Mesendoderm (in vitro differentiated cells): Measurements from ENCODE around the gene CHCHD10.

Experiments
- DNase-seq: peaks from one replicate; pipeline ENCODE4 v3.0.0; 2013
- H2AK5ac ChIP-seq: 2 replicates; pipeline ENCODE4 v1.6.1; 2013; ENCODE audit warnings: low read length, inconsistent platforms
- H2BK120ac ChIP-seq: 2 replicates; pipeline ENCODE4 v1.6.1; 2013; ENCODE audit warnings: low read depth, mild to moderate bottlenecking, low read length, moderate library complexity, mixed read lengths
- H2BK15ac ChIP-seq: replicated peaks from 2 replicates; pipeline ENCODE4 v1.6.1; 2013; ENCODE audit warnings: low read depth, mild to moderate bottlenecking, moderate library complexity
- H2BK5ac ChIP-seq: 2 replicates; pipeline ENCODE4 v1.6.1; 2013; ENCODE audit warnings: low read length, inconsistent platforms
- H3K18ac ChIP-seq: 2 replicates; pipeline ENCODE4 v1.6.1; 2013; ENCODE audit warnings: mild to moderate bottlenecking, low read length, mixed read lengths
- H3K23ac ChIP-seq: one replicate; pipeline ENCODE4 v1.6.1; 2013; ENCODE audit warnings: low read length
- H3K27ac ChIP-seq: 2 replicates; pipeline ENCODE4 v1.5.1; 2013; ENCODE audit warnings: low read depth, mild to moderate bottlenecking, inconsistent platforms, low read length, moderate library complexity
- H3K27me3 ChIP-seq: 2 replicates; pipeline ENCODE4 v1.6.1; 2013; ENCODE audit warnings: low read length, control low read depth, mild to moderate bottlenecking, inconsistent platforms; ENCODE audit not compliant: insufficient read depth, poor library complexity
- H3K36me3 ChIP-seq: 2 replicates; pipeline ENCODE4 v1.6.1; 2013; ENCODE audit warnings: low read length, inconsistent platforms; ENCODE audit not compliant: control insufficient read depth, insufficient read depth
- H3K4ac ChIP-seq: one replicate; pipeline ENCODE4 v1.6.1; 2013; ENCODE audit warnings: low read depth, mild to moderate bottlenecking, low read length, moderate library complexity
- H3K4me1 ChIP-seq: 2 replicates; pipeline ENCODE4 v1.6.1; 2013; ENCODE audit warnings: low read depth, low read length, inconsistent platforms; ENCODE audit not compliant: control insufficient read depth
- H3K4me2 ChIP-seq: 2 replicates; pipeline ENCODE4 v1.6.1; 2013; ENCODE audit warnings: low read length
- H3K4me3 ChIP-seq: 2 replicates; pipeline ENCODE4 v1.5.1; 2013; ENCODE audit warnings: mild to moderate bottlenecking, low read length
- H3K56ac ChIP-seq: one replicate; pipeline ENCODE4 v1.6.1; 2013; ENCODE audit warnings: low read length
- H3K79me1 ChIP-seq: 2 replicates; pipeline ENCODE4 v1.6.1; 2013; ENCODE audit warnings: low read length, inconsistent platforms
- H3K79me2 ChIP-seq: 2 replicates; pipeline ENCODE4 v1.6.1; 2013; ENCODE audit warnings: mild to moderate bottlenecking, low read length; ENCODE audit not compliant: control insufficient read depth, insufficient read depth
- H3K9ac ChIP-seq: 2 replicates; pipeline ENCODE4 v1.6.1; 2013; ENCODE audit warnings: low read length, inconsistent platforms
- H4K5ac ChIP-seq: one replicate; pipeline ENCODE4 v1.6.1; 2013; ENCODE audit warnings: low read length
- H4K8ac ChIP-seq: one replicate; pipeline ENCODE4 v1.6.1; 2013; ENCODE audit warnings: low read depth, mild to moderate bottlenecking, control low read depth, low read length, moderate library complexity
- WGBS: extraction: QIAGEN DNeasy Blood & Tissue Kit; methylation state at CpG from one replicate; pipeline ENCODE4 v1.1.7; 2013; ENCODE audit warnings: low lambda C conversion rate, missing lambda C conversion rate; ENCODE audit not compliant: insufficient coverage; ENCODE audit errors: extremely low coverage; 5-methylcytosine and 5-hydroxymethylcytosine counted together

The CHCHD10 gene

GRCh38 chr22:23763954-23764353, 3.8 kb downstream of the CHCHD10 start:
- Histone ChIP-seq H3K4me1 (peaks cover 14% of the 10 kb centered on the region), H4K8ac (no peak overlapping the region), H3K79me2 (no peaks in the 10 kb centered on the region), H3K4ac (no peak overlapping the region), H3K79me1 (peaks cover 4% of the 10 kb centered on the region), H3K18ac (no peak overlapping the region), H3K4me2 (no peak overlapping the region), H3K27me3 (no peaks in the 10 kb centered on the region), H2BK5ac (no peak overlapping the region), H3K36me3 (no peaks in the 10 kb centered on the region), H2AK5ac (no peak overlapping the region), H3K4me3 (no peak overlapping the region), H2BK120ac (no peak overlapping the region), H2BK15ac (no peak overlapping the region), H3K56ac (peak overlapping the region; percentile 75), H3K23ac (no peak overlapping the region), H4K5ac (no peak overlapping the region), H3K27ac (no peak overlapping the region), H3K9ac (peak overlapping the region; percentile 26)
- WGBS, result no CpG with 5 or more reads among the region's 7 CpGs
- no peak for DNase-seq

- no peaks in the 10 kb centered on the region for H3K27me3 ChIP-seq
- no peak overlapping the region for H2AK5ac ChIP-seq
- H3K23ac ChIP-seq, result no peak overlapping the region
- no peak overlapping the region for H2BK5ac ChIP-seq
- no peak overlapping the region for H2BK120ac ChIP-seq
- H3K79me2 ChIP-seq, result no peaks in the 10 kb centered on the region
- no peak overlapping the region for H3K4ac ChIP-seq
- H3K18ac ChIP-seq, result peak overlapping the region; percentile 6
- no peak overlapping the region for H4K8ac ChIP-seq
- H3K4me3 ChIP-seq, result no peak overlapping the region
- no CpG with 5 or more reads among the region's 17 CpGs for WGBS
- peaks cover 4% of the 10 kb centered on the region for H3K79me1 ChIP-seq
- H3K4me2 ChIP-seq, result peak overlapping the region; percentile 37
- H3K56ac ChIP-seq, result peak overlapping the region; percentile 75
- no peaks in the 10 kb centered on the region for H3K36me3 ChIP-seq
- H2BK15ac ChIP-seq, result no peak overlapping the region
- peak; percentile 42 for DNase-seq
- H4K5ac ChIP-seq, result no peak overlapping the region
- H3K9ac ChIP-seq, result peak overlapping the region; percentile 47
- peaks cover 14% of the 10 kb centered on the region for H3K4me1 ChIP-seq
- no peak overlapping the region for H3K27ac ChIP-seq
Observed at GRCh38 chr22:23763579-23763945, 4.2 kb downstream of the CHCHD10 start.

- H2BK5ac ChIP-seq, result no peak within 1 kb of the TSS
- no peak within 1 kb of the TSS for H2BK15ac ChIP-seq
- H4K5ac ChIP-seq, result no peak within 1 kb of the TSS
- no peak within 1 kb of the TSS for H3K4me3 ChIP-seq
- no peaks in the 10 kb centered on the region for H3K27me3 ChIP-seq
- H2BK120ac ChIP-seq, result no peak within 1 kb of the TSS
- peak within 1 kb of the TSS; percentile 37 for H3K4me2 ChIP-seq
- no peaks in the 10 kb centered on the region for H3K36me3 ChIP-seq
- peaks cover 14% of the 10 kb centered on the region for H3K4me1 ChIP-seq
- DNase-seq, result peak; percentile 83
- H3K23ac ChIP-seq, result no peak within 1 kb of the TSS
- H3K4ac ChIP-seq, result no peak within 1 kb of the TSS
- H3K27ac ChIP-seq, result no peak within 1 kb of the TSS
- H4K8ac ChIP-seq, result no peak within 1 kb of the TSS
- H3K18ac ChIP-seq, result peak within 1 kb of the TSS; percentile 6
- no peak within 1 kb of the TSS for H2AK5ac ChIP-seq
- peak within 1 kb of the TSS; percentile 47 for H3K9ac ChIP-seq
- H3K79me2 ChIP-seq, result no peaks in the 10 kb centered on the region
- peaks cover 4% of the 10 kb centered on the region for H3K79me1 ChIP-seq
- peak within 1 kb of the TSS; percentile 75 for H3K56ac ChIP-seq
- WGBS, result no CpG with 5 or more reads among the region's 23 CpGs
Observed at GRCh38 chr22:23762842-23763578, 4.8 kb downstream of the CHCHD10 start, which contains the start of gene C22orf15. Gene C22orf15 (plus strand): TSS chr22:23762990. CDS start chr22:23763307, 317 bp downstream.

- no peak overlapping the region for H3K4me3 ChIP-seq
- H2AK5ac ChIP-seq, result no peak overlapping the region
- no peak overlapping the region for H3K4ac ChIP-seq
- no peak overlapping the region for H2BK5ac ChIP-seq
- H3K27me3 ChIP-seq, result no peaks in the 10 kb centered on the region
- no peak overlapping the region for H3K23ac ChIP-seq
- no peak overlapping the region for H2BK15ac ChIP-seq
- H4K8ac ChIP-seq, result no peak overlapping the region
- DNase-seq, result no peak
- no CpG with 5 or more reads among the region's 6 CpGs for WGBS
- no peaks in the 10 kb centered on the region for H3K36me3 ChIP-seq
- H3K18ac ChIP-seq, result no peak overlapping the region
- no peak overlapping the region for H2BK120ac ChIP-seq
- no peak overlapping the region for H4K5ac ChIP-seq
- no peak overlapping the region for H3K9ac ChIP-seq
- peaks cover 10% of the 10 kb centered on the region for H3K4me1 ChIP-seq
- no peak overlapping the region for H3K56ac ChIP-seq
- H3K27ac ChIP-seq, result no peak overlapping the region
- no peak overlapping the region for H3K4me2 ChIP-seq
- H3K79me1 ChIP-seq, result no peaks in the 10 kb centered on the region
- no peaks in the 10 kb centered on the region for H3K79me2 ChIP-seq
Observed at GRCh38 chr22:23760056-23760455, 7.7 kb downstream of the CHCHD10 start.

GRCh38 chr22:23759566-23759965, 8.2 kb downstream of the CHCHD10 start:
- Histone ChIP-seq H4K8ac (no peak overlapping the region), H3K4me3 (no peak overlapping the region), H3K56ac (no peak overlapping the region), H3K18ac (no peak overlapping the region), H2BK5ac (no peak overlapping the region), H4K5ac (no peak overlapping the region), H2BK15ac (no peak overlapping the region), H3K36me3 (no peaks in the 10 kb centered on the region), H2BK120ac (no peak overlapping the region), H3K4ac (no peak overlapping the region), H3K4me2 (no peak overlapping the region), H2AK5ac (no peak overlapping the region), H3K79me1 (no peaks in the 10 kb centered on the region), H3K27ac (no peak overlapping the region), H3K23ac (no peak overlapping the region), H3K79me2 (no peaks in the 10 kb centered on the region), H3K27me3 (no peaks in the 10 kb centered on the region), H3K4me1 (peaks cover 10% of the 10 kb centered on the region), H3K9ac (no peak overlapping the region)
- no CpG with 5 or more reads among the region's 4 CpGs for WGBS
- no peak for DNase-seq

- Histone ChIP-seq H3K18ac (no peak overlapping the region), H3K4me1 (no peaks in the 10 kb centered on the region), H2BK120ac (no peak overlapping the region), H2BK15ac (no peak overlapping the region), H3K23ac (no peak overlapping the region), H4K8ac (no peak overlapping the region), H3K36me3 (no peaks in the 10 kb centered on the region), H2BK5ac (no peak overlapping the region), H3K4me3 (no peak overlapping the region), H2AK5ac (no peak overlapping the region), H3K56ac (no peak overlapping the region), H3K79me2 (no peaks in the 10 kb centered on the region), H3K4ac (no peak overlapping the region), H3K79me1 (no peaks in the 10 kb centered on the region), H3K9ac (no peak overlapping the region), H3K27me3 (no peaks in the 10 kb centered on the region), H3K4me2 (no peak overlapping the region), H4K5ac (no peak overlapping the region), H3K27ac (no peak overlapping the region)
- no peak for DNase-seq
- WGBS, result no CpG with 5 or more reads among the region's 4 CpGs
Observed at GRCh38 chr22:23756891-23757290, 10.9 kb downstream of the CHCHD10 start.
